Stimulated activated CD4-positive, alpha-beta T cell treated with anti-CD3 and anti-CD28 coated beads, Interleukin-2, amount 100 ng/mL, for 24 hours (primary cell): ENCODE measurements around the gene SMG1.
"Not testable (repeated sequence)": the region's sequence is repeated elsewhere in the genome, so short reads cannot be mapped to it uniquely, and the experiment has no call there.

Experiments
- DNase-seq, 2 donors: peaks; one replicate each; pipeline ENCODE4 v3.0.0-alpha.2; 2020

Gene SMG1

DNA sequence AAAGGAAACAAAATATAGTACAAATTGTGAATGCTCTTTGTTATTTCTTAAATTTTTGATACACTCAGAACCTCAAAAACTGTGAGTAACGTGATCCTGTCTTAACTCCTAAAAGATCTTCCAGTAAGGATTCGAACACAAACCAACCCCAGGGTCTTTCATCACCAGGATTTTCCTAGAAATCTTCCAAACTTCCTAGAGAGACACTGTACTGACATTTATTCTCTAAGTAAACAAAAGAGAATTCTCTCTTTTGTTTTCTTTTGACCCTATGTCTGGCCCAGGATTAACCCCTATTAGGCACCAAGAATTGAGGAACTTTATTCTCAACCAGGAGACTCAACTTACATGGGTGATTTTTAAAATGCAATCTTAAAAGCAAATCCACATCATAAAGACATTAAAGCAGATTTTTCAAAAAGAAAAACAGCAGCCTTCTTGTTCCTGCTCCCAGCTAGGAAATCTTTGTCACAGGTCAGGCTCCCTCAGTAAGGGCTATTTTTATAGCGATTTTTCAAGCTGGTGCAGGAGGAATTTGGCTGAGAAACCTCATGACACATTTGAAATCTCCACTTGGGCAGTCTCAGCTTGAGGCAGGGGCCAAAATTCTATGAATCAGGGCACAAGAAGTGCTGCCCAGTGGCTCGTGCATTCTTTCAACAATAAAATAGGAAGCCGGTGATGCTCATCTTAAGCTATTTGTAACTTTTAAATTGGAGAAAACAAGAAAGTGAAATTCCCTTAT lies 6.2 kb upstream of the SMG1 start:
- DNase-seq: no peak

DNA sequence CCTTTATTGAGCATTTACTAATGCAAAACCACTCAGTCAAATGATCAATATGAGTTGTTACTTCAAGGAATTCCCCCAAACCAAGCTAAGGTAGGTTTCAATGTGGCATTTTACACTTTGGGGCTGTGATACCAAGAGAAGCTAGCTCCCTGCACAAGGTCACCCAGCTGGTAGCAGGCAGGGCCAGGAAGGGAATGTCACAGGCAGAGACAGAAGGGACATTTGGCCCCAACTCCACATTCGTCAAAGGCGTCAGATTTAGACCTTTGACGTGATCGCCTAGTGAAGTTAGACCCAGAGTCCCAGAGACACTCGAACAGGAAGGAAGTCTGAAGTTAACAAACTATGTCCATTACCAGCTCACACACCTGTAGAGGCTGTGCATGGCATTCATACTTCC lies 5.5 kb upstream of the SMG1 start:
- no peak for DNase-seq

DNA sequence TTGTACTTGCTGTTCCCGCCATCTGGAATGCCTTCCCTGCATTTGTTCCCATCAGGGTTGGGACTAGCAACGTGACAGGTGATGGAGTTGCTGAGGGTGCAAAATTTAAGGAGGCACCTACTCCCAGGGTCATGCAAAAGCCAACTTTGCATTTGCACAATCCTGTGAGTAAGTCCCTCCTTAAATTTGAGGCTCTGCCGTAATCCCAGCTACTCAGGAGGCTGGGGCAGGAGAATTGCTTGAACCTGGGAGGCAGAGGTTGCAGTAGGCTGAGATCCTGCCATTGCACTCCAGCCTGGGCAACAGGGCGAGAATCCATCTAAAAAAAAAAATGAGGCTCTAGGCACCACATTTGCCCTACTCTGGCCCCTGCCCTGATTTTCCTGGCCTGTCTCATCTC lies 3.9 kb upstream of the SMG1 start:
- DNase-seq: not testable (repeated sequence)

DNA sequence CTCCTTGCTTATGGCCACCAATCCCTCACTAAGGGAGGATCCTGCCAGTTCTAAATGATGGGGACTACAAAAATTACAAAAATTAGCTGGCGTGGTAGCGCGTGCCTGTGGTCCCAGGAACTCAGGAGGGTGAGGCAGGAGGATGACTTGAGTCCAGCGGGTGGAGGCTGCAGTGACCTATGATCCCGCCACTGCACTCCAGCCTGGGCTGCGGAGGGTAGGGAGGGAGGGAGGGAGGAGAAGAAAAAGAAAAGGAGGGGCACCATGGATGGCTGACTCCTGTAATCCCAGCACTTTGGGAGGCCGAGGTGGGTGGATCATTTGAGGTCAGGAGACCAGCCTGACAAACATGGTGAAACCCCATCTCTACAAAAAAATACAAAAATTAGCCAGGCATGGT lies 1.9 kb upstream of the SMG1 start:
- not testable (repeated sequence) for DNase-seq

DNA sequence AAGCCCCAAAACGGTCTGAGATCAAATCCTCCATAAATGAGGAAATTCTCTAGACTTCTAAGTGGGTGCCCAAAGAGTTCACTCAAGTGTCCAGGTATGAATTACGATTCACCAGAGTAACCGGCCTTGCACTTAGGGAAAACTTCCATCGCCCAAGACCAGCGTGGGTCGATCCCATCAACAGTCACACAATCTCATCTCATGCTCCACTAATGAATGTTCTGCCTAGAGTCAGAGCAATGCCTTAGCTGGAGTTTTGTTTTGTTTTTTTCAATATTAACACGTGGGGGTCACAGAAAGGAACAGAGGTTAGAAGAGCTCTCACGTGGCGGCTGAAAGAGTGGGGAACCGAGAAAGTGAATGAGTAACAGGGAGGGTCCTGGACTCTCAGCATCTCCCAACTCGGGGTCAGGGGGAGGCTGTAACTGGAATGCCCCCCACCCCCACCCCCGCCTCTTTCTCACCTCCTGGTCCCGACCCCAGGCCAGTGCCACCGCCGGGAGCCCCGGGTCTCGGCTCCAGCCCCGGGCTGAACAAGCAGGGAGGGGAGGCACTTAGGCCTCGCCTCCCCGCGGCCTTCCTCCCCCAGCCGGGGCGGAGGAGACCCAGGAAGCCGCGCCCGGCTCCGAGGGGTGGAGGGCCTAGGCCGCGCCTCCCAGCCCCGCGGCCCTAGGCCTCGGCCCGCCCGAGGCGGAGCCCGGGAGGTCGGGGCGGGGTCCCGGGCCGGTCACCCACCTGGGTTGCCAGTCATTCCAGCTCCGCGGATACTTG lies 808 bp downstream of the SMG1 start:
- DNase-seq: peak; percentile 62 to 66

DNA sequence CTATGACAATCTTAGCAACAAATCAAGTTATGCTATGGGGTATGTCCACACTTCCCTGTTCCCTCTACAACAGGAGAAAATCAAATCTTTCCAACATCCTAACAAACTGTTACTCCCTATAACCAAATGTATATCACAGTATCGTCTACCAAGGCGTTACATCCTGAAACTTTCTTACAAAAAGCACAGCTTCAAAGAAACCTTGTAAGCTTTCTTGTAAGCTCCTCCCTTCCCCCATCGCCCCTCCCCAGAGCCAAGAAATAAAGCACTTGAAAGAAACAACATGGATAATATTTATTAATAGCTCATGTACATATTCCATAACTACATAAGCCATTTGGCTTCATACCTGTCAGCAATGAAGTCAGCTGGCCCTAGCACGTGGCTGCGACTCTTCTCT lies 2.3 kb downstream of the SMG1 start:
- not testable (repeated sequence) for DNase-seq

DNA sequence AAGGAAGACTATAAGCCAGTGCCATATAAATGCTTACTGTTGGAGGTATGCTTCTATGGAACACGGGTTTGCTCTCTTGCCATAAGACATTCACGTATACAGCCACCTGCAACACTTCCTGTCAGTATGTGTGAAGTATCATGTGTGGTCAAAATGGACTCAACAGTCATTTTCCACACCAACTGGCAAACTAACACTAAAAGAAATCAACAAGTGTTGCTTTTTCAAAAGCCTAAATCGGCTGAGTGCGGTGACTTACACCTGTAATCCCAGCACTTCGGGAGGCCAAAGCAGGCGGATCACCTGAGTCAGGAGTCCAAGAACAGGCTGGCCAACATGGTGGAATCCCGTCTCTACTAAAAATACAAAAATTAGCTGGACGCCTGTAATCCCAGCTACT lies 3.1 kb downstream of the SMG1 start:
- not testable (repeated sequence) for DNase-seq

DNA sequence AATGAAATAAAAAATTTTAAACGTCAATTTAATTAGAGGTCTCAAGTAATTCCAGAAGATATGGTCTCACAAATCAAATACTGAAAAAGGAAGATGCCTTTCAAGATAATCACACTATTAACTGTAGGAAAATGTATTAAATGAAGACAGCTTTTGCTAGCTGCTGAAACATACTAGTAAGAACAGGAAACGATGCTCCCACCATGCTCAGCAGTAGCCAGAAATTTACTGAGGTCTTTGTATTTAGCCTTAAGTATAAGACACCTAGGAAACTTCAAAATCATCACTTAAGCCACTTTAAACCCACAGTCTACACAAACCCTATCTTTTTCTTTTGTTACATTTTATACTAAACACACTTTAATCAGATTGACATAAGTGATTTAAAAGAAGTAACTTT lies 16.6 kb downstream of the SMG1 start:
- not testable (repeated sequence) for DNase-seq

DNA sequence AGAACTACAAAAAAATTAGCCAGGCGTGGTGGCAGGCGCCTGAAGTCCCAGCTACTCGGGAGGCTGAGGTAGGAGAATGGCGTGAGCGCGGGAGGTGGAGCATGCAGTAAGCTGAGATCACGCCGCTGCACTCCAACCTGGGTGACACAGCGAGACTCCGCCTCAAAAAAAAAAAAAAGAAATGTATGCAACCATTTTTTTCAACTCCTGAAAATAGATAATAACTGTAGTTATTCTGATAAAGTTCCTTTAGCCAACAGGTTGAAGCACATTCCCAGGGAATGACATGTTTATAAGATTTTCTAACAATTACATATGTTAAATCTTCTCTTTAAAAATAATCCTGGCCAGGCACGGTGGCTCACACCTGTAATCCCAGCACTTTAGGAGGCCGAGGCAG lies 17.5 kb downstream of the SMG1 start:
- DNase-seq: not testable (repeated sequence)

DNA sequence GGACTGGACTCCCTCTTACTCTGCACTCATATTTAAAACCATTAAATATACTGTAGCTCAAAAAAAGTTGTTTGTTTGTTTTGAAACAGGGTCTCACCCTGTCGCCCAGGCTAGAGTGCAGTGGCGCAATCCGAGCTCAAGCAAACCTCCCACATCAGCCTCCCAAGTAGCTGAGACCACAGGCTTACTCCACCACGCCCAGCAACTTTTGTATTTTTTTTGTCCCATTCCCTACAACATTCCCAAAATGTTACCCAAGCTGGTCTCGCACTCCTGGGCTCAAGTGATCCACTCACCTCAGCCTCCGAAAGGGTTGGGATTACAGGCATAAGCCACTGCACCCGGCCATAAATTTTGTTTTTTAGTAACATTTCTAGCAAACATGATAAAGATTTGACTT lies 23.4 kb downstream of the SMG1 start:
- DNase-seq: not testable (repeated sequence)

DNA sequence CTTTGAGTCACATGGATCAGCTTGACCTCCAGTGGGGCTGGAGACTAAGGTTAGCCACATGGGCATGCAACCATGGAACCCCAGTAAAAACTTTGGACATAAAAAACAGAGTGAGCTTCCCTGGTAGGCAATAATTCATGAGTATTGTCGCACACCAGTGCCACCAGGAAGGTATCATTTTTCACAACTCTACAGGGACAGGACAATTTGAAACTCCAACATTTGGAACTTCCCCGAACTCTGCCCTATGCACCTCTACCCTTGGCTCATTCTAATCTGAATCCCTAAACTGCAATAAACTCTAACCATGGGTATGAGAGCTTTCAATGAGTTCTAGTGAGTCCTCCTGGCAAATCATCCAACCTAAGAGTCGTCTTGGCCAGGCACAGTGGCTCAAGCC lies 24.2 kb downstream of the SMG1 start:
- not testable (repeated sequence) for DNase-seq

DNA sequence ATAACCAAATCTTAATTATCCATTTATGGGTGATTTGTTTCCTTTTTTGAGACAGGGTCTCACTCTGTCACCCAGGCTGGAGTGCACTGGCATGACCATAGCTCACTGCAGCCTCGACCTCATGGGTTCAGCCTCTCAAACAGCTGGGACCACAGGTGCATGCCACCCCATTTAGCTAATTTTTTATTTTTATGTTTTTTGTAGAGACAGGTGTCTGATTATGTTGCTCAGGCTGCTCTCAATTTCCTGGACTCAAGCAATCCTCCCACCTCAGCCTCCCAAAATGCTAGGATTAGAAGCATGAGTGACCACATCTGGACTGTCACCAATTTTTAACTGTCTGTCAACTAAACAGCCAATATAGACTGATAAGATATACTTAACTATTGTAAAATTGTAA lies 25.0 kb downstream of the SMG1 start:
- DNase-seq: not testable (repeated sequence)

DNA sequence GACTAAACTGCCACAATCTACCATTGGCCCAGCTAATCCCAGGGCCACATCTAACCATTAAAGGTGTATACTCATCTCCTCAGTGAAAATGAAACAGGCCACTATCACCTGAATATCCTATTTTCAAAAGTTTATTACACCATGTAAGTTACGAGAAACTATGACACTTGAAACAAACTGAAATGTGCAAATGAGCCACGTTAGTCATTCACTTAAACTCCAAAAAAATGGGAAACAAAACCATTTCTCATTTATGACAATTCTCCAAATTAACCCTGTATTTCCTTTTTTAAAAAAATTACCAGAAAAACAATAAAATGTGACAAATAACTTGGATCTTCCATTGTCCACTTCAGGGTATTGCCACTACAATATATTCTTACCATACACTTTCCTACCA lies 41.8 kb downstream of the SMG1 start:
- not testable (repeated sequence) for DNase-seq

DNA sequence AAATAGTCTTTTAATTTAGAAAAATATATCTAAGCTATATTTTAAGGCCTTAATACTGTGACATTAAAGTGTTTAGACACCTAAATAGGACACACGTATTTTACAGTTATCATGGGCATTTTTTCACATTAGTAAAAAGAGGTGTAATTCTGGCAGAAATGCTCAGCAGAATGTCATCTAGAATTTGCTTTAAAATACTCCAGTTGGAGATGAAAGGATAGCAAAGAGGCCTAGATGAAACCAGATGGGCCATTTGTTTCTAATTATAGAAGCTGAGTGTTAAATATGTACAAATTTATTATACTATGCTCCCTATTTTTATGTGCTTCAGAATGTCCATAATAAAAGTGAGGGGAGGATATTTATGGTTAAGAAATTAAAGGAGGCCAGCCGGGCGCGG lies 48.5 kb downstream of the SMG1 start:
- DNase-seq: not testable (repeated sequence)

DNA sequence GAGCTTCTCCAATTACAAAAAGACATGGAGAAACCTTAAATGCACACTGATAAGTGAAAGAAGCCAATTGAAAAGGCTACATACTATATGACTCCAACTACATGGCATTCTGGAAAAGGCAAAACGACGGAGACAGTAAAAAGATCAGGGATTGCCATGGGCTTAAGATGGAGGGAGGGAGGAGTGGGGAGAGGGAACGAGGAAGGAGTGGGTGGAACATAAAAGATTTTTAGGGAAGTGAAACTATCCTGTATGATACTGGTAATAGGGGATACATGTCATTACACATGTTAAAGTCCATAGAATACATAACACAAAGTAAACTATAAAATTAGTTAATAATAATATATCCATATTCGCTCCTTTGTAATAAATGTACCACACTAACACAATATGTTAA lies 48.9 kb downstream of the SMG1 start:
- DNase-seq: not testable (repeated sequence)

DNA sequence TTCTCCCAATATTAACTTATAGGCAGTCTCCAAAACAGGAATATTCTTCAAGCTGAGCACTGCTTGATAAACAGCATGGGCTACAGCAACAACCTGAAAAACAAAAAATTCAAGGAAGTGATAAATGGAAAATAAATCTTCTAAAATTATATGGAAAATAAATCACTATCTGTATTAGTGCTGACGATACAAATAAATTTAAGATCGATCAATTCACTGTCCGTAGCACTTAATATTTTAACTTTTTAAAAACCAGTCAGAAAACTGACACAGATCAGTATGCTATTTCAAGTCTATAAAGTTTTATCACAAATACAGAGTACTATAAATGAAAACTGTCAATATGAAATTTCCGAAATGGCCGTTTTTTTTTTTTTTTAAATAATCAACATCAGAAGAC lies 49.9 kb downstream of the SMG1 start:
- not testable (repeated sequence) for DNase-seq

DNA sequence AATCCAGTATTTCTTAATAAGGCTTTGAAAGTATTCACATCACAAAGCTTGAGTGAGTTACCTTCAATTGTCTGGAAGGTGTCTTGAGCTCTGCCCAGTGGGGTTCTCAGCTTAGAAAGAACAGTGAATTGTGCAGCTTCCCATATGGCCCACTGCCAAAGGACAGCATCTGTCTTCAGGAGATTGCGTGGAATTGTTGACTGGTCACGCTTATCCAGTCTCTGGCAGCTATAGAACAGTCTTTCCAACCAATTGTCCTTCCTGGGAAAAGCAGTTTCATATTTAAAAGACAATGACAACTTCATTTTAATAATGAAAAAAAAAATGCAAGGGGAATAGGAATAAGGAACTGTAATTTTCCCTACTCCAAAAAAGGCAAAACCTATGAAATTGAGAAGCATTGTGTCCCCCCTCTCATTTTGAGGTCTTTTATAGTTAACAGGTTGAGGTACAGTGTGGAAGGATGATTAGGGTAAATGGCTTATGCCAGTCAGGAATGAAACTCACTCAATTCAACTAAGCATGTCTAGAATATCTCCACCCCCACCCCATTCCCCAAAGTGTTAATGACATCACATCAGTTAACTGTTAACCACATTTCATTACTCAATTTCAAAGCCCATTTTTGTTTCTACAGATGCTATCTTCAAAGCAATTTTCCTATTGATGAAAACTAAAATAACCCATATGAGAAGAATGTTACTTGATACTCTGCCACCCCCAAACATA lies 57.0 kb downstream of the SMG1 start:
- not testable (repeated sequence) for DNase-seq

DNA sequence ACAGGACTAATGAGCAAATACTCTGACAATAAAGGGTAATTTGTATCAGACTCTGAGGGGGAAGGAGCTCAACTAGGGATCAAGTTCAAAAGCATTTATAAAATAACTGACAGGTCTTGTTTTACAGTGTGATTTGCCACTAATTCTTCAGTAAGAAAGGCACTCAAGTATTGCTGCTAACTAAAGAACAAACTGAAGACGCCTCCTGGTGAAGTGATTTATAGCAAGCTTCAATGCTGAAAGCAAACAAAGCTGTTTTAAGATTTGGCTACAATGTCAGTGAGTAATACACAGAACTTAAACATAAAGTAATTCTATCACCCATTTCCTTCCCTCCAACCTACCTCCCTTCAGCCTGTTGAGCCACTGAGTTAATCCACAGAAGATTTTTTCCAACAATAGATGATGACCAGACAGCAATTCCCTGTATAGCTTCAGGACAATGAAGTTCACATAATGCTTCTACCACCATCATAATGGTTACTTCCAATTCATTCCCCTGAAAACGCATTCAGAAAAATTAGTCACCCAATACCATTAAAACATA lies 59.9 kb downstream of the SMG1 start:
- DNase-seq: not testable (repeated sequence)

DNA sequence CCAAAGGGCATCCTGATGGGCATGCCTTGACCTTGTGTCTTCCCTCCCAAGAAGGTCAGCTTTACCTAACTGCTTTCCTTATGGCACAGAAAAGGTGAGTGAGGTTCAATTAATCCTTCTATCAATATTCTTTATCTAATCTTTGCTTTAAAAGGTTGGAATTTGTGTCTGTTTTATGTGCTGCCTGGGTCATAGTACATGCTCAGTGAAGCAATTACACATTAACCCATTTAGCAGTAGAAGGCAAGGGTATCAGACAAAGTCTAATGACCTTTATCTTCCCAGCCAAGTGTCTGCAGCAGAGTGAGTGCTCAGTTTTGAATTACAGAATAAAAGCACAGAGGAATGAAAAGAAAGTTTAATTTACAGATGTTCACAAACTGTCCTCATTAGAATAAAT lies 63.3 kb downstream of the SMG1 start:
- not testable (repeated sequence) for DNase-seq

DNA sequence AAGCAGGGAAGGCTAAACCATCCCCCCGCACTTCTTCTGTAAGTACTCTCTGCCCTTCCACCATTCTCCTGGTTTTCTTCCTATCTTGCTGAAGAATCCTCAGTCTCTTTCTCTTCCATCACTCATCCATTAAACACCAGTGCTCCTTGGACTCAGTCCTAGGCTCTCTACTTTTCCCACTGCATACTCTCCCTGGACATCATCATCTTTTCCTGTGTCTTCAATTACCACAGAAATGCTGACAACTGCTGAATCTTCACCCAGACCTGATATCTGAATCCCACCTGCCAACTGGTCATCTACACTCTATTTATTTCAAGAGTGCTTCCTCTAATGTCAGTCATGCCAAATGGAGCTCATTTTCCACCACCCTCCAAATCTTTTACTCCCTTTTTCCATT lies 71.0 kb downstream of the SMG1 start:
- no peak for DNase-seq

DNA sequence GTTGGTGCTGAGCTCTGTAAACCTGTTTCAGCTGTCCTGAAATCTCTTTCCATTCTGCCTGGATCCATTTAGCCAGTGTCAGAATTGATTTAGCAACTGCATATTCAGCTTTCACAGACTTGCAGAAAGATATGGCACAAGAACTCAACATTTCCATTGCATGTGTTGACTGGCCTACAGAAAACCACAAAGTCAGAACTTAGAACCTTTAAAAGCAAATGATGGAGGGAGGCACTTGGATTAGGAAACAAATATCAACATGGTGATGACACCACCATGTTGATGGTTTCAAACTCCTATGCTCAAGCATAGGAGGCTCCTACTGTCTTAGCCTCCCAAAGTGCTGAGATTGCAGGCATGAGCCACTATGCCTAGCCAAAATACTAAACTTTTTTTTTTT lies 72.5 kb downstream of the SMG1 start:
- DNase-seq: no peak

DNA sequence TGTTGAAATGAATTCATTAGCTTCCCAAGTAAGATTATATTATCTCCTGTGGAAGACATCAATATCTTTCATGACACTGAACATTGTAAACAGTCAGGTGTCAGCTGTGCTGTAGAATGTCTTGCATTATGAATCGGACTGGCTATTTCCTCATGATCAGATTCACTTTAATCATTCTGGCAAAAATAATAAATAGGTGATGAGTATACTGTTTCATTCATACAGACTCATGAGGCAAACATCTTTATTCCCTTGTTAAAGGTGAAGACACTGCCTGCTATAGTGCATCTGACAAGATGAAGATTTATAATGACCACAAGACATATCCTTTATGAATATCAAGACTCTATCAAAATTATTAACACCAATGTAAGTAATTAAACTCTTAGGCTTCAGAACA lies 73.6 kb downstream of the SMG1 start:
- DNase-seq: no peak

DNA sequence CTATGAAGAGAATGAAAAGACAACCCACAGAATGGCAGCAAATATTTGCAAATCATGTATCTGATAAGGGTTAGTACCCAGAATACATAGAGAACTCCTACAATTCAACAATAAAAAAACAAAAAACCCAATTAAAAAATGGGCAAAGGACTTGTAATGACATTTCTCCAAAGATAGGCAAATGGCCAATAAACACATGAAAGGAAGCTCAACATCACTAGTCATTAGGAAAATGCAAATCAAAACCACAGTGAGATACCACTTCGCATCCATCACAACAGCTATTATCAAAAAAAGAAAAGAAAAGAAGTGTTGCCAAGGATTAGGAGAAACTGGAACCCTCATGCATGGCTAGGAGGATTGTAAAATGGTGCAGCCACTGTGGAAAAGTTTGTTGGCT lies 79.8 kb downstream of the SMG1 start:
- DNase-seq: no peak
